MV-4-11 (cell line): Measurements from ENCODE around the gene UGT3A1.
"Not testable (repeated sequence)": the region's sequence is repeated elsewhere in the genome, so short reads cannot be mapped to it uniquely, and the experiment has no call there.

Source experiments
- DNase-seq: peaks from one replicate; lab custom pipeline; 2025; lab: John Stamatoyannopoulos, UW

UGT3A1 gene

DNA sequence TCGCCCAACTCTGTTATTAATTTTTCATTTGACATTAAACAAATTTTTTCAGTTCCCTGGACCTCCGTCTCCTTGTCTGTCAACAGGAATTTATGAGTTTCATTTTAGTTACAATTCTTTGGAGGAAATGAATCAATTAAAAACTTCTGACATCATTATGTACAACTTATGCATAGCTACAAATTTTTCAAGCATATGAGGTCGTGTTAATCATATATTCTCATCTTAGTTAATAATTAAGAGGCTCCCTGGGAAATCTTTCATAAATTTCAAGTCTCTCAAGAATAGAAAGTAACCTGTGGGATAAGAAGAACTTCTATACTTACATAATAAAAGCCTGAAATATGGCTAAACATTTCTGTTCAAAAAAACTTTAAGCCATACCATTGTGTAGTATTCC, 3.4 kb downstream of the UGT3A1 start:
- DNase-seq, result no peak

GRCh38 chr5:35979715-35980114, 11.5 kb downstream of the UGT3A1 start:
- DNase-seq, result peak; percentile 43

DNA sequence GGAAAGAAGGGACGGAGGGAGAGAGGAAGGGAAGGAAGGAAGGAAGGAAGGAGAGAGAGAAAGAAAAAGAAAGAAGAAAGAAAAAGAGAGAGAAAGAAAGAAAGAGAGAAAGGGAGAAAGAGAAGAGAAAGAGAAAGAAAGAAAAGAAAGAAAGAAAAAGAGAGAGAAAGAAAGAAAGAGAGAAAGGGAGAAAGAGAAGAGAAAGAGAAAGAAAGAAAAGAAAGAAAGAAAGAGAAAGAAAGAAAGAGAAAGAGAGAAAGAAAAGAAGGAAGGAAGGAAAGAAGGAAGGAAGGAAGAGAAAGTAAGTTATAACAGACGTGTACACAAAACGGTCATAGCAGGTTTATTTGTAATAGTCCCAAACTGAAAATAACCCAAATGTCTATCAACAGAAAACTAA, 14.3 kb downstream of the UGT3A1 start:
- DNase-seq, result not testable (repeated sequence)

- no peak for DNase-seq
Observed at GRCh38 chr5:35974570-35974969, 16.6 kb downstream of the UGT3A1 start.

DNA sequence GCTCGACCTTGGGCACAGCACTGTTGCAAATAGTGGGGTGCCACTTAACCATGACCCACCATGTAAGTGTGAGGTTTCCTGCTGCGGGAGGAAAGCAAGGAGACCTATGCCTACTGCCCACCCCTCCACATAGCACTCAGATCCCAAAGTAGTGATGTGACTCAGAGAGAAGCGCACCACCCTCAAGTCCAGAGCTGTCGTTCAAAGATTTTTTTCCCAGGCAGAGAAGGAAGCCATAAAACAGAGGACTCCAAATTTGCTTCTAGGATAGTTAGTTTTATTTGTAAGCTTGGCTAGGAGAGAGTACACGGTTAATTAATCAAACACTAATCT, 19.3 kb downstream of the UGT3A1 start:
- no peak for DNase-seq

- no peak for DNase-seq
Observed at GRCh38 chr5:35971186-35971877, 19.9 kb downstream of the UGT3A1 start.

DNA sequence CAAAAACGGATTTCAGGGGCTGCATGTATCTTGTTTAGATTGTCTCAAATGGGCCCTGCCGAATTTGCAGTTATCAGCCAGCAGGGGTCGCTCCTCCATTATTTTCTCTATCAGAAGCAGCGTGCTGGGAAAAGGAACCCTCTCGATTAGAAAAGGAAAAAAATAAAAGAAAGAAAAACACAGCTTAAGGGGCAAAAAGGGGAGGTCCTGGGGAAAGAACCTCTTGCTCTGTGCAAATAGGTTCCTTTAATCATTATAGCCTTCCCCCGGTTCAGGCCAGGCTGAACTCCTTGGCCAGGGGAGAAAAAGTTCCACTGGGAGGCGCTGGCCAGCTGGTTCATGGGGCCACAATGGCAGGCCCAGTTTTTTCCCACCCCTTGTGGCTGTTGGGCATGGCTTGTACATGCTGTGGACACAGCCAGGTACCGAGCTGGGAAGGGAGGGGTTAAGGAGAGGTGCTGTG, 27.8 kb downstream of the UGT3A1 start:
- DNase-seq, result peak; percentile 62

- no peak for DNase-seq
Observed at GRCh38 chr5:35960328-35960727, 30.9 kb downstream of the UGT3A1 start.

DNA sequence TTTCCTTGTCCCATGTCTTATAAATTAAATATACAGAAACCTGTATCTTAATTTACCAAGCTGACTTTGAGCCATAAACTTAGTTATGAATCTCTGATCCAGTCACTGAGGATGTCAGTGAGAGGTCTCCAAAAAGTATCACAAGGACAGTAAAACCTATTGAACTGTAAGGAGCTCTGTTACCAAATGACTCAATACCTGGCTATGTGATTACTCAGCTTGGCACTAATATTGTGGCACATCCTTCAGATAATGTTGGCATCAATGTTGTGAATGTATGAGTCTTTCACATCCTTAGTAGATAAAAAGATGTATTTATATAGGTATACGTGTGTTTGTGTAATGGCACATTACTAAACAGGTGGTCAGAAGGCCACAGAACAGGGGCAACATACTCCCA, 34.8 kb downstream of the UGT3A1 start:
- DNase-seq, result no peak

DNA sequence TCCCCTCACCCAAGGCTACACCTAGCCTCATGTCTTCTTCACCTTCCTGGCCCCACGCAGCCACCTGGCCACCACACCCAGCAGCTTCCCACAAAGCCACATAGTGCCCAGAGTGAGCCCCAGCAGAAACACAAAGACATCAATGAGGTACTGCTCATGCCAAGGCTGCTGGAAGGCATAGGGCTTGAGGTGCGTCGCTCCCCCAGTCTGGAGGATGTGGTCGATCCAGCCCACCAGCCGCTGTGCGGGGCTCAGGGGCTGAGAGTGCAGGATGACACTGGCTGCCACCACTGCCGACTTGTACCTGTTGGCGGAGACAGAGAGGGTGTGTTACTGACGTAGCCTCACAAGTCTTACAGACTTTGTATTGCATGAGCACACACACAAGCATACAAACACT, 37.0 kb downstream of the UGT3A1 start:
- no peak for DNase-seq

- DNase-seq, result no peak
Observed at GRCh38 chr5:35947085-35947484, 44.1 kb downstream of the UGT3A1 start.

DNA sequence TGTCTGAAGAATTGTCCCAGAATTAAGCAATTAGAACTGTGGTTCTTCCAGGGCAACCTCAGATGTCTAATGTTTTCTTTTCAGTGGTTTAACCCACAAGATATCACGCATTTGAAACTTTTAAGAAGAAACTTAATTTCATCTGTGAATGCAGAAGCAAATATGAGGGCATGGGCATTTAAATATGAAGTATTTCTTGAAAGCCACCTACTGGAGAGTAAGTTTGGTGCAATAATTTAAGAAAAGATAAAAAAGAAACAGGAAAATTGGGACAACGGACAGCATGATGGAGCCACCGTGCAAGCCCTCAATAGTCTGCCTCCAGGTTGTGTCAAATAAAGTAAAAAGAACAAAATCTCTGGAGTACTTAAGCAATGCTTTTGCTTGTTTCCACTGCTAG, 51.6 kb downstream of the UGT3A1 start:
- DNase-seq, result peak; percentile 22

- peak; percentile 10 for DNase-seq
Observed at GRCh38 chr5:35938568-35939227, 52.5 kb downstream of the UGT3A1 start, which contains the start of gene CAPSL. Gene CAPSL, minus strand, starts transcription at chr5:35938622. Its CDS starts 17,502 bp downstream, at chr5:35921120.

- peak; percentile 61 for DNase-seq
Observed at GRCh38 chr5:35926389-35927051, 64.7 kb downstream of the UGT3A1 start.

DNA sequence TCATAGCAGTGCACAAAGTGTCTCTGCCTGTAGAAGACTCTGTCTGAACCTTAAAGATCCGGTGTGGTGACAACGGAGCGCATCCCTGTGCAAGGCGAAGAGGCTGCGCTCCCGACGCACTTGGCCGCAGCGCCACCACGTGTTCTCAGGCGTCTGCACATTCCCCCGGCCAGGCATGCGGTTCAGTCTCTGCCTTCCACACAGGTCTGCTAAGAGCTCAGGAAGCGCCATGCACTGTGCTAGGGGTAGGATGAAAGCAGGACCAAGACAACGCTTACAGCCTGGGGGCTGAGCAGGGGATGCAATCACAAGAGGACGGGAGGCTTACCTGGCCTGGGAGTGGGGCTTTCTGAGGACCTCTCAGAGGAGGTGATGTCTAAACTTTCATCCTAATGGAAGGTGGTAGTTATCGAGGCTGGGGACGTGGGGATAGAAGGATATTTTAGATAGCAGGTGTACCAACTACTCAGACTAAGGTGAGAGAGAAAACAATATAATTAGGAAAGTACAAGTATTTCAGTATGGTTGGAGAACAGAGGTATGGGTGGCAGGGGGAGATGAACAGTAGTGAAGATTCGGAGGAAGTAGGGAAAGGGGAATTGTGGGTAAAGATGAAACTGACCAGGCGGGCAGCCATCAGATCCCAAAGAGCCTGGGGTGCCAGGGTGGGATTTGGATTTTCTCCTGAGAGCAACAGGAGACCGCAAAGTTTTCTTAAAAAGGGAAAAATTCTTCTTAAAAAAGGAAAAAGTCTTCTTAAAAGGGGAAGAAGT, 66.1 kb downstream of the UGT3A1 start:
- peak; percentile 71 for DNase-seq

- DNase-seq, result no peak
Observed at GRCh38 chr5:35924122-35924949, 66.9 kb downstream of the UGT3A1 start.

DNA sequence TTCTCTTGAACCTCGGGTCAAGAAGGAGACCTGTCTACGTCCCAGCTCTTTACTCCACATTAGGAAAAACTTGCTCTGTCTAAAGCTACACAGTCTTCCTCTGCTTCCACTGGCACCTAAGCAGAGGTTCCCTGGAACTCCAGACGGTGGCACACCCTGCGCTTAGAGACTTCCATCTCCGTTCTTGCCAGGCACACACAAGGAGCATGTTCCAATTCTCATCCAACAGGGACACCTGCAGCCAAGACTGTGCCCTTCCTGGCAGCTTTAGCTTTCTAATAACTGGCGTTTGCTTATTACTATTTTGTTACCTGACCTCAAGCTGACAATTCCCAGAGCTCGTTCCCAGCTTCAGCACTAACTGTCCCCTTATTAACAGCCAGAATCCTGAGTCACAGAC, 68.7 kb downstream of the UGT3A1 start:
- no peak for DNase-seq

DNA sequence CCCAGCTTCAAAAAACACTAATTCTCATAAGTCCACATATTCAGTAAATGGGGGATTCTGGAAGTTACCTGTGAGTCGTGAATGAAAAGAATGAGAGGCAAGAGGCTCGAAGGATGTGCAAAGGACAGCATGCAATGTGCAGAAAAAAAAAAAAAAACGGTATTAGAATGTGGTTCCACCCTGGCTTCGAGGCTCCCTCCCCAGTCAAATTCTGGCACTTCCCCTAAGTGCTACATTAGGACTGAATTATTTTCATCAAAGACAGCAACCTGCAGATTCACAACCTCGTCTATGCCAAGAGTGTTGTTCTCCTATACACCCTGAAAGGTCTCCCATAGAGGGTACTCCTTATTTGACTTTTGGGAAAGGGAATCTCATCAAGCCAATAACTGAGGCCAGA, 69.3 kb downstream of the UGT3A1 start:
- DNase-seq, result peak; percentile 26

DNA sequence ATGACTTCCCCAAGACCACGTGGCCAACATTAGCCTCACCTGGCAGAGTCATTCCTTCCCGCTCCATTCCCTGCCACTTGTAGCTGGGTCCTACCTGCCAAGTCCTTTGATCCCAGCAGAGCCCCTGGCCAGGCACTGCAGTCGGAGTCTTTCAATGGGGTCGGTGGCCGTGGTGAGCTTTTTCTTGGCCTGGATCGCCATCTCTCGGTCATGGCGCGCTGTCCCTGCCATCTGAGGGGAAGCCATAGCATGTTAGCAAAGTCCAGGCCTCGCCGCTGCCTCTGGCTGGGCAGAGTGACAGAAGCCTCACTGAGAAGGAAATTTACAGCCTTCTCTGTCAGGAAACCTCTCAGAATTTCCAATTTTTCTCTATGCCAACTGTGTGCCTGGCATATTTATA, 70.3 kb downstream of the UGT3A1 start:
- no peak for DNase-seq

DNA sequence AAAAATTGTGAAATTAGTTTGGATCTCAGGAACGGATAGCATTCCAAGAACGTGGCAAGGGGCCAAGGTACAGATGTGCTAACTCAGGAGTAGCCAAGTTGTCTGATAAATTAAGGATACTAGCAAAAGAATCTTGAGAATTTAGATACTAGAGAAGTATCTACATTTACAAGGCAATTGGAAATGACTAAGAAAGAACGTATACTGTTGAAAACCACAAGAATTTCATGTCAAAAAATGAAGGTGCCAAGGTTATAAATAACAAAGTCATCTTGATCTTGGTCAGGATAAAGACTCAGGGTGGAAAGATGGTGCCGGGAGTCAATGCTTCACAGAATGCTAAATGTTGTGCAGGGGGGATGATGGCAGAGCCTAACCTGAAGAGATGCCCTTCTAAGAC, 72.0 kb downstream of the UGT3A1 start:
- DNase-seq, result no peak

- no peak for DNase-seq
Observed at GRCh38 chr5:35908814-35909213, 82.4 kb downstream of the UGT3A1 start.

DNA sequence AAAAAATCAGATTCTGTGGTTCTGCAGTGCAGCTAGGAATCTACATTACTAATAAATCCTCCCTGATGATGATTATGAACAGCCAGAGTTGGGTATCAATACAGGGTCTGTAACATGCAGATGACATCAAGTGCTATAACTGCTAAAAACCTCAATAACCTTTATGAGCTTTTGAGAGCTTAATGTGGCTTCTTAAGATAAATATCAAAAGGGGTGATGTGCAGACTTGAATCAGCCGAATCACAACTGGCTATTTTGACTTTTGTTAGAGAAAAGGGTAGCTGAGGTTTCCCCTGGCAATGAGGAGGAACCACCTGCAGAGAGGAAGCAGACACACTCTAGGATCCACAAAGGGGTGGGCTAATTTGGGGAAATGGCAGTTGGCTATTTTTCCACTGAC, 83.0 kb downstream of the UGT3A1 start:
- peak; percentile 36 for DNase-seq
